GM20431 (cell line): ENCODE data around the gene KARS1.
"Not testable (repeated sequence)": the region's sequence is repeated elsewhere in the genome, so short reads cannot be mapped to it uniquely, and the experiment has no call there.

Source experiments
- in situ Hi-C: fragments of 300-500 bp; cut with MseI, MboI; formaldehyde crosslinking; loops from one replicate; pipeline ENCODE4 v1.15.0; 2020; ENCODE audit warnings: low sequenced_read_pairs; ENCODE audit not compliant: unreplicated experiment

The KARS1 gene

DNA sequence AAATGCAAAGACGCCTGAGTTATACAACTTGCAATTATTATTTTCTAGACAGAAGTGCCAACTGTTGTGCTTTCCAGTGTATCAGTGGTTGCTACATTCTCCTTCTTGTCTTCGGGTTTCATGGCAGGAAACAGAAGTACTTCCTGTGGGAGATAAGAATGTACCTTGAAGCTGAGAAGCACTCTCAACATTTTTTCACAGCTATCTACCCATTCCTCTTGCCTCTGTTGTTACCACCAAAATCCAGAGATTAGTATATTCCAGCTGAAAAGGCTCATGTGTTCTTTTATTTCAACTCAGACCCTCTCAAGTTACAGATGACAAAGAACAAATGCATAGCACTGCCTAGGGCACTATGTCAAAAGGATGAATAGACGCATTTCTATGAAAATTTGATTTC lies 19.6 kb downstream of the KARS1 start:
- in situ Hi-C loops: no loop called here

- in situ Hi-C loops: no loop called here
Observed at GRCh38 chr16:75626806-75627205, 20.7 kb downstream of the KARS1 start.

DNA sequence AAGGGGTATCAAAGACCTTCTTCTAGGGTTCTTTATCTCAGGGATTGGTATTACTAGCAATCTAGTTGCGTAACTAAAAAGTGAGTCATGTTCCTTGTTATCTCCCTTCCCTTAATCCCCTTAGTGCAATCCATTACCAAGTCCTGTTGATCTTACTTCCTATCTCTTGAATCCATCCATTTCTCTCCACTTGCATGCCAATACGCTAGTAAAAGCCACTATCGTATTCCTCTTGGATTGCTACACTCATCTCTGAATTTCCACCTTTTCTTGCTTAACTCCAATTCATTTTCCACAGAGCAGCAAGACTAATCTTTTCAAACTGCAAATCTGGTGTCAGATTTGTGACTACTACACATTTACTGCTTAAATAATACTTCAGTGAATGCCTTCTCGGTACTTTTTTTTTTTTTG lies 22.5 kb downstream of the KARS1 start:
- in situ Hi-C loops: no loop called here

GRCh38 chr16:75622761-75623605 lies 24.5 kb downstream of the KARS1 start, which contains the start of gene ADAT1:
ADAT1 (minus strand) TSS chr16:75623281; CDS start chr16:75620799, 2,482 bp downstream.
- in situ Hi-C loops: no loop called here

DNA sequence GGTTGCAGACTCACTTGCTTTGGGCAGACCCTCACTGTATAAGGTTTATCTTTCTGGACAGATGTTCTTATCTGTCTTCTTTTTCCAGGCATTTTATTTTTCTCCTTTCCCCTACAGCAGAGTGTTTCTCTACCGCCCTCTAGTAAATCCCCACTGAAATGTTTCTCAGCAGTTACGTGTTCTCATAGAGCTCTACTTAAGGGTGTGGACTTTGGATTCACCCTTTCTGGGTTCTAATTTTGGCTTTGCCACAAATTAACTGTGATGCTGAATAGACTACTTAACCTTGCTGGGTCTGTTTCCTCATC lies 26.3 kb downstream of the KARS1 start:
- in situ Hi-C loops: no loop called here

GRCh38 chr16:75620326-75621169 lies 26.9 kb downstream of the KARS1 start:
- in situ Hi-C loops: no loop called here

DNA sequence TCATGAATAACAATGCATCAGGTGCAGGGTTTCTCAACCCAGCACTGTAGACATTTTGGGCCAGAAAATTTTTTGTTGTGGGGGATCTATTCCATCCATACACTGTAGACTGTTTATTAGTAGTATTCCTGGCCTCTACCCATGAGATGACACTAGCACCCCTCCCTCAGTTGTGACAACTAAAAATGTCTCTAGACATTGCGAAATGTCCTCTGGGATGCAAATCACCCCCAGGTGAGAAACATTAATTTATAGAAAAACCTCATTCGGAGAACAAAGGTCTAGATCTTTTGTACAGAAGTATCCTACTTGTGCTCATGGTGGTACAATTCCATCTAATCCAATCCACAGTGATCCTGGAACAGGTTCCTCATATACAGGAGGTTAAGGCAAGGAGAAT lies 28.7 kb downstream of the KARS1 start:
- in situ Hi-C loops: no loop called here

DNA sequence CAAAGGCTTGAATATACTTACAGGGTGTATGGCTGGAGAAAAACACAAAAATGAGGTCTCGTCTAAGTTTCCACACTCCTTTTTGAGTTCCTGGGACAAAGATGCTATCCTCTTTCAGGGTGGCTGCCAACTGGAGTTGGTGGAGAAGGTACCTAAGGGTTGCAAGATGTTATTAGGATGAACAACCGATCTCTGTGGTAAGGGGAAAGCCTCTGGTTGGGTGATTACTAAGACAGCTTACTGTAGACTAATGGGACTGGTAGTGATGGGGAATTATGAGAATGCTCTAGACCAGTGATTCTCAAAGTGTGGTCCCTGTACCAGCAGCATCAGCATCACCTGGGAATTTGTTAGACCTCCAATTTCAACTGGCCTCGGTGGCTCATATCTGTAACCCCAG lies 30.3 kb downstream of the KARS1 start:
- in situ Hi-C loops: no loop called here

GRCh38 chr16:75616521-75617010 lies 30.9 kb downstream of the KARS1 start:
- in situ Hi-C loops: no loop called here

DNA sequence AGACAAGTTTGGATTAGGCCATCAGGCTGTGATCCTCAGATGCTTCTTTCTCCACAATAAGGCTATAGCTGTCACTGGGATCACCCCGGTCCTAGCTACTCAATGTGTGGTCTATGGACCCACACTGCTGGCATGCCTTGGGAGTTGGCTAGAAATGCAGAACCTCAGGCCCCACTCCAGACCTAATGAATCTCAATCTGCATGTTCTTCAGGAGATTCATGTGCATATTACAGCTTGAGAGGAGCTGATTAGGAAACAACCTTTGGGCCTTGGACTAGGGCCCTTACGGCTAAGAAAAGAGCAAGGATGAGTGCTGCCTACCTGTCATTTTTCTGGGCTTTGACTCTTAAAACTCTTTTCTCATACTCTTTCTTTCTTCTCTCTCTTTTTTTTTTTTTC lies 31.8 kb downstream of the KARS1 start:
- in situ Hi-C loops: no loop called here

DNA sequence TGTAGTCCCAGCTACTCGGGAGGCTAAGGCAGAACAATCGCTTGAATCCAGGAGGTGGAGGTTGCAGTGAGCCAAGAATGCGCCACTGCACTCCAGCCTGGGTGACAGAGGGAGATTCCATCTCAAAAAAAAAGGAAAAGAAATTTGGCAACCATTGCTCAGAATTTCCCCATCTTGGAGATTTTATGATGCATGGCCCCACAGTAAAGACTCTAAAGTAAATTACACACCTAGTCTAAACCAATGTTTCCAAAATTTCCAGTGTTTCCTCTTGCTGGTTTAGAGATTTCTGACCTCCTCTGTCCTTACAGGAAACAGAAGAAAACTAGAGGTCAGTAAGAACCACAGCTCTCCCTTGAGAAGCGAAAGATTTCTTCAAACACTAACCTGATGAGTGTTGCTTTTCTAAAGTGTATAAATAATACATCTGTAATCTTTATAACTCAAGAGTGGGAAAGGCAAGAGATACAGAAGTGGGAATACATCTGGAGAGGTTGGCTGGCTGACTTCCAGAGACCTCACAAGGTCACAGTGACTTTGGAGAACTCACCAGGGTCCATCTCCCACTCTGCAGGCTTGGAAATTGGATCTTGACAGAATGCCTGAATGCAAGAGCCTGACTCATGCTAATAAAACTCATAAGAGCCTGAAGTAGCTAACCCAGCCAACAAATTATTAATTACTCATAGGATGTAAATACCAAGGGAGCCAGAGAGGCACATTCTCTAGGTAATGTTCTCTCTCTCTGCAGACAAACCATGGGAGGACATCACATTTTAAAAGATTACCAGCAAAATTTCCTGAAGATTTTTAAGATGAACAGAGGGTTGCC lies 33.2 kb downstream of the KARS1 start:
- in situ Hi-C loops: no loop called here

DNA sequence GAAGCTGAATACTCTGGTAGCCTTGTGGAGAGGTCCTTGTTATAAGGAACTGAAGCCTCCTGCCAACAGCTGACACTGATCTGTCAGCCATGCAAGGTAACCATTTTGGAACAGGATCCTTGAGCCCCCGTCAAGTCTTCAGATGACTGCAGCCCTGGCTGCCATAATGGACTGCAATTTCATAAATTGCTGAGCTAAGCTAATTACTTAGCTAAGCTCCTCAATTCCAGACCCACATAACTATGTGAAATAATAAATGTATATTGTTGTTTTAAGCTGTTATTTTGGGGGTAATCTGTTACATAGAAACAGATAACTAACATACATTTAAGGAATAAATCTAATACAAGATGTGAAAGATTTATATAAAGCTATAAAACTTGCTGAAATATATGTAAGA lies 41.0 kb downstream of the KARS1 start:
- in situ Hi-C loops: no loop called here

DNA sequence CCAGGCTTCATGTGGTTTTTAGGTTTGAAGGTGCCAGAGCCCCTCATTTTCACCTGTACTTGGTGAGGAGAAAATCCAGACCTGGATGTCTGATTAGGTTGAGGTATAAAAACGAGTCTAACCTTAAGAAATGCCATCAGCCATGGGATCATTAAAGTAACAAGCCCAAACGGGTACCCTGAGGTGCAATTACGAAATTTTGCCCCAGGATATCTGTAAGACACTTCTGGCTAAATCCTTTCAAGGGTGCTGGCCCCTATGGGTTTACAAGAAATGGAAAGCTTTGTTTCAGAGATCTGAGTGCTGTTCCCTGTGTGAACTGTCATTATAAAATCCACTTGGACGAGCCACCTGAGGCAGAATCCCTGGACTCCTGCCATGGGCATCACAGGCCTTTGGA lies 44.2 kb downstream of the KARS1 start:
- in situ Hi-C loops: no loop called here

- in situ Hi-C loops: no loop called here
Observed at GRCh38 chr16:75599452-75600277, 47.8 kb downstream of the KARS1 start.

DNA sequence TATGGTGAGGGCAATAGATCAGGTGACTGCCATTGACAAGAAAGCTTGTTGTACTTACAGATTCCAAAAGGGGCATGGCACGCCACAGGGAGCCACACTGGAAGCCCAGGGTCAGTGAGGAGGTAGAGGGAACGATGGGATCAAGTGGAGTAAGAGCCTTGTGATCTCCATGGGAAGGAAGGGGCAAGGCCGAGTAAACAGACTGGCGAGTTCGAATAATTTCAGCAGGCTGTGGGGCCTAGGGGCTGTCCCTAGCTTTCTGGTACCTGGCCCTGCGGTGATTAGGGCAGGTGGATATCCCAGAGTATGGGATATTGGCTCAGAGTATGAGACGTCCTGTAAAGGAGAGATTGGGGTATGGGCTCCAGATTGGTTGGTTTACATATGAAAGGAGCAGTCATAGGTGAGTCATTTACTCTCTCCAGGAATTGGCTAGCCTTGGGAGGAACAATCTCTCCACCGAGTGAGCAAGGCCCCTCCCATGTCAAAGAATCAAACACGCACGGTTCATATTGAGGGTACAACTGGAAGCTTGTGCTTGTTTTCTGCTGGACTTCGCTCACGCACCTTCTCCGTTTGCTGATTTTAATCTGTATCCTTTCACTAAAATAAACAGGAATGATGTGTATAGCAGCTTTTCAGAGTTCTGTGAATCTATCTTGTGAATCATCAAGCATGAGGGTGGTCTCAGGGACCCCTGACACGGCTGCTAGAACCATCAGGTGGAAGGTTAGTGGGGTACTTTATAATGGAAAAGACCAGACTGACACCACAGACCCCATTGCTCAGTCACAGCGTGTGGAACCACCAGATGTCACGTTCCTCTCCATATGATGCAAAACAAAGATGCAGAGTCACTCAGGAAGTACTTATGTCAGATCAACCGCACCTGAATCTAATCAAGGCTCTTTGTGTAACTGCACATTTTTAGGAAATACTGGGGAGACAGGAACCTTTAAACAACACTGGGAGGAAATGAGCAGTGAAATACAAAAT lies 53.3 kb downstream of the KARS1 start:
- in situ Hi-C loops: no loop called here

DNA sequence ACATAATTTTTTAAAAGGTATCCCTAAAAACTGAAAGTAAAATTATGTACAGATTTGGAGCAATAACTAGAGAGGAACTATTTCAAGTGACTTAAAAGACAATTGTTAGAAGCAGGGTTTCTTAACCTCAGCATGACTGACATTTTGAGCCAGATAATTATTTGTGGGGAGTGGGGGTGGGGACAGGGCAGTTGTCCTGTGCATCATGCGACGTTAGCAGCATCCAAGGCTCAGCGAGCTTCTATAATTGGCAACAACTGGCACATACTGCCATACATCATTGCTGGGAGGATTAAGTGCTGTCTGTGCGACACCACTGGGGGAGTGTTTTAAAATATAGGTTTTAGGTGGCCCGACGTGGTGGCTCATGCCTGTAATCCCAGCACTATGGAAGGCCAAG lies 54.2 kb downstream of the KARS1 start:
- in situ Hi-C loops: no loop called here

- in situ Hi-C loops: not testable (repeated sequence)
Observed at GRCh38 chr16:75591927-75592326, 55.5 kb downstream of the KARS1 start.
